Measurements from ENCODE around the gene IZUMO4. TPM values are rescaled to one million over a fixed set of nuclear protein-coding genes. Genes with fewer than 3 reads are reported as not detected.
A peak's percentile ranks its signal among the peaks of the same experiment; 100 is the strongest.

The IZUMO4 gene
- total RNA-seq (2021; fragmentation: NEBNext Ultra II Directional; extraction: Animal tissue kit (Norgen Biotek cat#: 25700)), result 1 to 10 TPM in 5 of 6 experiments, under 1 TPM in 1; 0.68 to 1.9 (median 1.5) TPM
- long read RNA-seq, partial matches to known transcripts, result 0 of 2 reads
- long read RNA-seq, other reads (novel, unspliced or antisense), result 2 of 2 reads

- Mint-ChIP-seq H3K27me3 (ENCODE audit: insufficient read depth) (peaks cover 8% of the 10 kb centered on the region; the same call in 1 of the 2 replicates), H3K4me1 (ENCODE audit: low read depth) (peaks cover 14% of the 10 kb centered on the region), H3K36me3 (ENCODE audit: low read depth) (peaks cover 15% of the 10 kb centered on the region), H3K9me3 (no peaks in the 10 kb centered on the region), H3K4me3 (peak within 1 kb of the TSS; percentile 97), H3K27ac (peak within 1 kb of the TSS; percentile 88)
- peak; percentile 63 for TF ChIP-seq CTCF (IDR thresholded peaks at IDR 0.05)
- DNase-seq, result peak; percentile 94
Observed at GRCh38 chr19:2096480-2097202, at the start of gene IZUMO4. Gene IZUMO4, plus strand, starts transcription at chr19:2096915. Its CDS starts 31 bp downstream, at chr19:2096946.

GRCh38 chr19:2047076-2047448 lies 49.7 kb upstream of the IZUMO4 start:
- Mint-ChIP-seq H3K4me3 (no peak overlapping the region), H3K27me3 (ENCODE audit: insufficient read depth) (peaks cover 1% of the 10 kb centered on the region), H3K9me3 (no peaks in the 10 kb centered on the region), H3K27ac (no peak overlapping the region), H3K36me3 (ENCODE audit: low read depth) (no peaks in the 10 kb centered on the region), H3K4me1 (ENCODE audit: low read depth) (peaks cover 6% of the 10 kb centered on the region; the same call in 1 of the 2 replicates)
- no peak for TF ChIP-seq CTCF (IDR thresholded peaks at IDR 0.05)
- no peak for DNase-seq

- no peak for TF ChIP-seq CTCF (IDR thresholded peaks at IDR 0.05)
- peak; percentile 29 for DNase-seq
- Mint-ChIP-seq H3K27me3 (ENCODE audit: insufficient read depth) (peaks cover 1% of the 10 kb centered on the region), H3K27ac (no peak overlapping the region), H3K4me3 (no peak overlapping the region), H3K4me1 (ENCODE audit: low read depth) (peaks cover 6% of the 10 kb centered on the region; the same call in 1 of the 2 replicates), H3K9me3 (no peaks in the 10 kb centered on the region), H3K36me3 (ENCODE audit: low read depth) (no peaks in the 10 kb centered on the region)
Observed at GRCh38 chr19:2047449-2048103, 49.1 kb upstream of the IZUMO4 start.

GRCh38 chr19:2048104-2048958 lies 48.4 kb upstream of the IZUMO4 start:
- Mint-ChIP-seq H3K9me3 (no peaks in the 10 kb centered on the region), H3K27ac (no peak overlapping the region), H3K4me3 (no peak overlapping the region), H3K4me1 (ENCODE audit: low read depth) (peaks cover 6% of the 10 kb centered on the region; the same call in 1 of the 2 replicates), H3K36me3 (ENCODE audit: low read depth) (no peaks in the 10 kb centered on the region), H3K27me3 (ENCODE audit: insufficient read depth) (peaks cover 1% of the 10 kb centered on the region)
- DNase-seq, result no peak
- no peak for TF ChIP-seq CTCF (IDR thresholded peaks at IDR 0.05)
